HL-60/S4 treated with retinoic acid at 250 ng/mL for 4 days and 3 days (cell line): ENCODE results near the gene FBXL7.

Experiments used
- in situ Hi-C: fragments of 300-500 bp; cut with MboI; formaldehyde crosslinking; loops from 2 replicates; pipeline ENCODE4 v1.7.0; 2022; ENCODE audit warnings: low sequenced_read_pairs

Gene FBXL7

DNA sequence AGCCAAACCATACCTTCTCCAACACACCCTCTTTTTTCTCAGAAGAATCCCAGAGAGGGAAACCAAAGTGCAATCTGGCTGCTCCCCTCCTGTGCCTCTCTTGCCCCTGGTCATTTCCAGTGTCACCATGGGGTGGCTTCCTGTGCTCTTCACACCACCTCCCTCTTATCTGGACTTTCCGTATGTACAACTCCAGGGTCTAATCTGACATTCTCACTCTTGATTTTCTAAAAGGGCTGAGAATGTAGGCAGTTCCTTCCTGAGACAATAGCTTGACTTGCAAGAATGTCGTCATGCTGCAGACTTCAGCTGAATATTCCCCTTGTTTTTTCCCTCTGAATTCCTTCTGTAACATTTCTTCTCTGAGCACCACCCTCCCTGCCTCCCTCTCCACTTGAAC, 110.2 kb downstream of the FBXL7 start:
- in situ Hi-C loops = no loop called here

DNA sequence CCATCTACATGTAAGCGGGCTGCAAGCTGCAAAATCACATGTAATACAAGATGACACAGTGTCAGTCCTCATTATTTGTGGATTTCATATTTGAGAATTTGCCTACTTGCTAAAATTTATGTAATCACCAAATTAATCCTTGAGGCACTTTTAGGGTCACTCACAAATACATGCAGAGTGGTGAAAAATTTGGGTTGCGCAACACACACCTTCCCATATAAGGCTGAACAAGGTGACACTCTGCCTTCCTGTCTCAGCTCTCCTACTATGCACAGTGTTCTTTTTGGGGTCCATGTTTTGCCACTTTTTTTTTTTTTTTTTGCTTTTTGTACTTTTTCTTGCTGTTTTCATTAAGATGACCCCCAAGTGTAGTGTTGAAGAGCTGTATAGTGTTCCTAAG, 111.0 kb downstream of the FBXL7 start:
- in situ Hi-C loops = no loop called here

DNA sequence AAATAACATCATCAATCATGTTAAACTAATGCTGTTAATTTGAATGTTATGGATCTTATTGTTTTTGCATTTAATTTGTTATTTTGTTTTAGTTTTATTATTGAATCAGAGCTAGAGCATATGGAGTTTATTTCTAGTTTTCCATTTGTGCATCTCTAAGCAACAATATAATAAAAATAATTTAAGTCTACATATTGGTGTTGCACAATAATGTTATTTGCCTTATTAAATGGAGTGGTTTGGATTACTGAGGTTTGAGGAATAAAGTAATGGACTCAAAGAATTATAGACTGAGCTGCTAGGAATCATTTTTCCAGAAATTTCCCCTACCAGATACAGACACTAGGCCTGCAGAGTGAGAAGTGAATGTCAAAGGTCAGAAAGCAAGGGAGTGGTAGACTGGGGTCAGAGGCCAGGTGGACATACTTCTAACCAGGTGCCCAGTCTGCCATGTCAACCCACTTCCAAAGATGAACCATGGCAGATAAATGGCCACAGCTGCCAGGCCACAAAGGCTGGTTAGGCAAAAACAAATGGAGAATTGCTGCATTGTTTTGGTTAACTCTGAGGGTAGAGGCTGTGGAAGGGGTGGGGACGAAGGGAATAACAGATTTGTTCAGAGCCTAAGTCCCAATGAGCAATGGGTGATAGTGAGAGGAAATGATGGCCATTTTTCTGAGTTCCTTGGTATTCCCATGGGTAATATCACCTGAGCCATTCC, 113.1 kb downstream of the FBXL7 start:
- in situ Hi-C loops = no loop called here

DNA sequence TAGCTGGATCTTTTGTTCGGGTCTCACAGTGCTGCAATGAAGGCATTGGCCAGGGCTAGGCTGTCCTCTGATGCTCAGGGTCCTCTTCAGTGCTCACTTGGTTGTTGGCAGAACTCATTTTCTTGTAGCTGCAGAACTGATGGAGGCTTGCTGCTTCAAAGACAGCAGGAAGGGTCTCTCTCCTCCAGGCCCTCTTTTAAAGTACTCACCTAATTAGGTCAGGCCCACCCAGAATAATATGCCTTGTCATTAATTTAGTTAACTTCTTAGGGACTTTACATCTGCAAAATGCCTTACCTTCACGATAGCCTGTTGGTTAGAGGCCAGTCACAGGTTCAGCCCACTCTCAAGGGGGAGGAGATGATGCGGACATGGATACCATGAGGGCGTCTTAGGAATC, 114.7 kb downstream of the FBXL7 start:
- in situ Hi-C loops = no loop called here

DNA sequence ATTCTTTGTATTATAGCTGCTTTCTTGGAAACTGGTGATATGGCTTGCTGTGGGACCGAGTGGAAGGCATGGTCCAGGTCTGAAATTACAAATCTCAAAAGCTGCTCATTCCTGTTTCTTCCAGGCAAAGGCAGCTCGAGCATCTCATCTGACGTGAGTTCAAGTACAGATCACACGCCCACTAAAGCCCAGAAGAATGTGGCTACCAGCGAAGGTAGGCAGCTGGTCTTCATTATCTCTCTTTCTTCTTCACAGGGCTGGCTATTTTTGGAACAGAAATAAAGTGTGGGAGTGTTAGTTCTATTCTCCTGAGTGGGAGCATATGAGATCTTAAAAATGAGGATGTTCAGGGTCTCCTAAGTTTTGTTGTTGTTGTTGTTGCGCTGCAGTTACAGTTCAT, 115.9 kb downstream of the FBXL7 start:
- in situ Hi-C loops = no loop called here

DNA sequence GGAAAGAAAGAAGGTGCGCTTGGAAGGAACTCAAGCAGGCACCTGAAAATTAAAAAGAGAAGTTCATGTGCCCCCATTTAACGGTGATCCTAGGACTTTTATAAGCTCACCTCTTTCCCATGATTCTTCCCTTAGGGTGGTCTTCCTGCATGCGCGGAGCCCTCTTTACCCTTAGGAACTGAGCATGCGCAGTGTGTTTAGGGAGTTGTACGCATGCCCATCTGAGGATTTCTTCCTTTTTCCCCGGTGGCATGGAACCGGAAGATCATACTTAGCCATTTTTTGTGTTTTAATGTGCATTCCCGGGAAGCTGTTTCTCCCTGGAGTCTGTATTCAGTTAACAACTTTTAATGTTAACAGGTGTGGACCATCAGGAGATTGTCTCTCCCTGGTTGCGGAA, 119.0 kb downstream of the FBXL7 start:
- in situ Hi-C loops = no loop called here

DNA sequence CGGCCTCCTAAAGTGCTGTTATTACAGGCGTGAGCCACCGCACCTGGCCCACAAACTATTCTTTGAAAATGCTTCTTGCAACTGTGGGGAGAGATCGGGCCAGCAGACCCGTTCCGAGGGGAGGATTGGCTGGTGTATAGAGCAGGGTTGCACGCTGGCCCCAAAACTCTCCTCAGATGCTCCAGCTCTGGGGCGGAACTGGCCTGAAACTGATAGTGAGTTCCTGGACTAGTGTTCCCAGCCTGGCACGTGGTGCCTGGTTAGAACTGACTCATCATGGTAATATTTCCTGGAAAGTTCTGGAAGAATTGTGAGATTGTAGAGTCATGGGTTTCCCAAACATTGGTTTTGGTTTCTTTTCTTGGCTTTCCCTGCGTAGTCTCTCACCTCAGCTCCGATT, 120.5 kb downstream of the FBXL7 start:
- in situ Hi-C loops = no loop called here

DNA sequence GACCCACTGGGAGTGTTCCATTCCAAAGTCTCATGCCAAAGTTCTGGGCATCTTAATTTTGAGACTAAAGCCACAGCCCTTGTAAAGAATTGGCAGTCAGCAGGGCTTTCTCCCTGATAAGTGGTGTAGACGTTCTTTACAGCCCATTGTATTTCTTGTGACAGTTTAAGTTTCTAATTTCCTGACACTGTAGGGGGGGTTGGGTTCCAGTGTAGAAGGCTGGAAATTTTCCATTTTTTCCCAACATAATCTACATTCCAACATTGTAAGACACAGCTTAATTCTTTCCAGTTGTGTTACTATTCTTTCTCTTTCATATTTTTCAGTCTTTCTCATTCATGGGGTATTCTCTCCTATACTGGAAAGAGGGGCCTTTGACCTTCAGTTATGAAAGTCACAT, 121.1 kb downstream of the FBXL7 start:
- in situ Hi-C loops = no loop called here

DNA sequence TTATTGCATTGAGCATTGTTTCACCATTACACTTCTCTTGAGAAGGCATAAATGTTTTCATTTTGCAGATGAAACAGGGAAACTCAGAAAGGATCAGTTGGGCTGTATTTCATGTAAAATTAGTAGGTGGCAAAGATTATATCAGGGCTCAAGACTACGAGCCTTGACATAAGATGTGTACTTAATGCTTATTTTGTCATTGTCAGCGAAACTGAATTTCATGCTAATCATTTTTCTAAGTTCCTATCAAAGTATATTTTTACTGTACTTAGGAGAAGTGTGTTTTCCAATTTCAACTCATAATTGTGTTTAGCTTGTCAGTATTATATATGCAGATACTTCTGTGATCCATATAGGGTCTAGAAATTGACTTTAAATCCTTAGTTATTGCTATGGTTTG, 123.8 kb downstream of the FBXL7 start:
- in situ Hi-C loops = no loop called here

DNA sequence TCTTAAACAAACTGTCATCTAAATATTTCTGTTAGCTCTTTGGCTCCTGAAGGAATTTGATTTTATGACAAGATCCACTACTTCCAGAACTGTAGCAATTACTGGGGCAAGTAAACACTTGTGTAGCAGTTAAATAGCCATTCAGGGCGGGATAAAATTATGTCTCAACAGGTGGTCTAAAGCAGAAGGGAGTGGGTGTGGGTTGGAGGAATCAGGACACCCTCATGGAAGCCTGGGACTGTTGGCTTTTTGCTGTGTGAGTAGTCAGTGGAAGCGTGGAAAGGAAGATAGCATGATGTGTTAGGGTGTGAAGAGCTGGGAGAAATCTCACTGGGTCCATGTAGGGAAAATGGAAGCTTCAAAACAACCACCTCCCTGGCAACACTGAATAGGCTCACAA, 127.1 kb downstream of the FBXL7 start:
- in situ Hi-C loops = no loop called here

DNA sequence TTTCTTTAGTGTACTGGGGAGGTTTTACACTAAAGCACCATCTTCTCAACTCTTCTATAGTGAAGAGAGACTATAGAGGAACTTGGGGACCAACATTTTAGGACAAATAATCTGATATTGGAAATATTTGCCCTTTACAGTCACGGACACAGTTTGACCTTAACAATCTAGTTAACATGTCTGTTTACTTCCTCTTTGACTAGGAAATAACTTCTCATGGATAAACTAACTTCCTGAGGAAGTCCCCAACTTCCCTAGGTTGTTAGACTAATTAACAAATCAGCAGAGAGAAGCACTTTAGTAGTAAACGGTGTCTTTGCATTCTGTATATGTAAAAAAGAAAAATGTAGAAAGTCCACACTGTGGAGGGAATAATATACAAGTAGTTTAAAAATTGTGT, 127.7 kb downstream of the FBXL7 start:
- in situ Hi-C loops = no loop called here

DNA sequence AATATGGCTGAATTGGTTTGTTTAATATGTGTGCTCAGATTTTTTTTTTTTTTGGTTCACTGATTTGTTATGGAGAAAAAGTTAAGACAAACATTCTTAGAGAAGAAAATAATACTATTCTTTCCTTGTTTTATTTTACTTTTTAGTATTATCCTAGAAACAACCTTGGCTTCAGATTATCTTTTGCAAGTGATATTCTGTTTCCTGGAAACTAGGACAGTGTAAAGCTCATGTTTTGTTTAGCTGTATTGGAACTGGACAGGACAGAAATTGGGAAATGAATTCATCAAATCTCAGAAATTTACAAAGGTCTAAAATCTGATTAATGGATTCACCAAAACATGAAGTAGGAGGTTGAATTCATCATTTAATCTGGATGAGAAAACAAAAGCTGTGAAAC, 130.5 kb downstream of the FBXL7 start:
- in situ Hi-C loops = no loop called here

DNA sequence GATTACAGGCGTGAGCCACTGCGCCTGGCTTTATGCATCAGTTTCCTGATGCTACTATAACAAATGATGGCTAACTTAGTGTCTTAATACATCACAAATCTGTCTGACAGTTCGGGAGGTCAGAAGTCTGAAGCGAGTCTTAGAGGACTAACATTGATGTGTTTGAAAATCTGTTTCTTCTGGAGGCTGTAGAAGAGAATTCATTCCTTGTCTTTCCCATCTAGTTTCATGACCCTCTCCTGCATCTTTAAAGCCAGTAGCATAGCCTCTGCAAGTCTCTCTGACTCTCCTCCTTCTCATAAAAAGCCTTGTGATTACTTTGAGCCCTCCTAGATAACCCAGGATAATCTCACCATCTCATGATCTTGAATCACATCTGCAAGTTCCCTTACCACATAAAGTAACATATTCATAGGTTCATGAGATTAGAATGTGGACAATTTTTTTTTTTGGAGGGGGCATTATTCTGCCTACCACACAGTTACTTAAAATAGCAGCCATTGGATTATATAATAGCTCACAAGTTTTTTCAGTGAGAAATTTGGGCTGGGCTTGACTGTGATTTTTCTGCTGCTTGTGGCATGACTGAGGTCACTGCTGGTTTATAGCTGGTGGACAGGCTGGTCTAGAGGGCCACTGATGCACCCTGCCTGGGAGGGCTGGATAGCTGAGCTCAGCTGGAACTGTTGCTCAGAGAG, 134.8 kb downstream of the FBXL7 start:
- in situ Hi-C loops = no loop called here

DNA sequence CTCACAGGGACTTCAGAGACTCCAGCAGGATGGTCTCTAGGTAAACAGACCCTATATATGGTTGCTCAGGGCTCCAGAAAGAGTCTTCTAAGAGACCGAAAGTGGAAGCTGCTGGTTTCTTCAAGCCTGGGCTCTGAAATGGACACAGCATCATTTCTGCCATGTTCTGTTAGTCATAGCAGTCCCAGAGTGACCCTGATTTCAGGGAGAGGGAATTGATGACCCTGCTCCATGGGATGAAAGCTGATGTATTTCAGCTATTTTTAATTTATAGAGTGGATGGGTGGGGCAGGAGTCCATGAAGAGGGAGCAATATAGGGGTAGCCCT, 135.3 kb downstream of the FBXL7 start:
- in situ Hi-C loops = no loop called here

DNA sequence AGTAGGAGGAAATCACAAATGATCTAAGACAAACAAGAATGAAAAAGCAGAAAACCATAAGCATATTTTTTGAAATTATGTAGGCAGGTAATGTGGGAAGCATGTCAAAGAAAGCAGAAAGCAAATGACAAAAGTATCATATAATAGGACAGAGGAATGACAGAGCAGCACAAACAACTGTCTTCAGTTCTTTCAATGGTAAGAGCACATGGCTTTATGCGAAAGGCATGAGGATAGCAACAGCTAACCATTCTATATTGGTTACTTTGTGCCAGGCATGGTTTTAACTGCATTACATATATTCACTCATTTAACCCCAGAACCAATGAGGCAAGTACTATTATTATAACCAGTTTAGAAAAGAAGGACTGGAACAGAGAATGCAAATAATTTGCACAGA, 137.4 kb downstream of the FBXL7 start:
- in situ Hi-C loops = no loop called here

DNA sequence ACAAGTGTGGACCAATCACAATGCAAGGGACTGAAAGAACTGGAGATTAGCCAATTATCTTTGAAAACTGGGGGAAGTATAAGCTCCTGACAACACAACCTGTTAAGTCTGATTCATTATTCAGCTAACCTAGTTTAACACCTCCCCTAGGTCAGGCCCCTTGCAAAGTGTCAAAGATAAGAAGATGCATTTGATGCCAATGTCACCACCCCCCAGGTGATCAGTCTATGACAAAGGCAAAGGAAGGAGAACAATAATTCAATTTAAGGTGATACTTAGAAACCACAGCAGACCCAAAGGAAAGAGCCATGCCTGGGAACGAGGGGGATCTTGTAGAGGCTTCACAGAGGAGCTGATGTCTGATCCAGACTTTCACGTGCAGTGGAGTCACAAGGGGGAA, 137.9 kb downstream of the FBXL7 start:
- in situ Hi-C loops = no loop called here

DNA sequence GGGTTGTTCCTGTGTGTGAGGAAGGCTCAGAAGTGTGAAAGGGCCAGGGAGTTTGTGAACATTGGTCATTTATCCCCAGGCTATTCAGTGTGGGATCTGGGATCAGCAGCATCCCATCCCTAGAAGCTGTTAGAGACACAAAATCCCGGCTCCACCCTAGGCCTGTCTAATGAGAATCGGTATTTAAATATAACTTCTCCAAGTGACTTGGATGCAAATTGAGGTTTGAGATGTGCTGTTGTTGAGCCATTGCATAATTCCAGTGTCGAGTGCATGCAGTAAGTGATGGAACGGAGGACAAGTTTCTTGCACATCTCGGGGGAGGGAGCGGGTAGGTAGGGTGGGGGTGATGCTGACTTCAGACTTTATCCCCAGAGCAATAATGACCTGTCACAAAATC, 138.3 kb downstream of the FBXL7 start:
- in situ Hi-C loops = no loop called here

DNA sequence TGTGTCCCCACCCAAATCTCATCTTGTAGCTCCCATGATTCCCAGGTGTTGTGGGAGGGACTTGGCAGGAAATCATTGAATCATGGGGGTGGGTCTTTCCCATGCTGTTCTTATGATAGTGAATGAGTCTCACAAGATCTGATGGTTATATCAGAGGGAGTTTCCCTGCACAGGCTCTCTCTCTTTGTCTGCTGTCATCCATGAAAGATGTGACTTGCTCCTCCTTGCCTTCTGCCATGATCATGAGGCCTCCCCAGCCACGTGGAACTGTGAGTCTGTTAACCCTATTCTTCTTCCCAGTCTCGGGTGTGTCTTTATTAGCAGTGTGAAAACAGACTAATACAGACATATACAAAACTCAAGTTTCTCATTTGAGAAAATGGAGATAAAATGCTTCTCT, 139.3 kb downstream of the FBXL7 start:
- in situ Hi-C loops = no loop called here

DNA sequence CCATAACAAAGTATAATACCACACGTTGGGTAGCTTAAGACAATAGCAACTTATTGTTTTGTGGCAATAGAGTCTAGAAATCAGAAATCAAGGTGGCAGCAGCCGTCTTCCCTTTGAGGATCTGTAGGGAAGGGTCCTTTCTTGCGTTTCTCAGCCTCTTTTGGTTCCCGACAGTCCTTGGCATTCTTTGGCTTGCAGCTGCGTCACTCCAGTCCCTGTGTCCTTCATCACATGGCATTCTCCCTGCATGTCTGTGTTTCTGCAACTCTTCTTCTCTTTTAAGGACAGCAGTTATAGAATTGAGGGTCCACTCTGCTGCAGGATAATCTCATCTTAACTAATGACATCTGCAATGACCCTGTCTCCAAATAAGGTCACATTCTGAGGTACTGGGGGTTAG, 140.1 kb downstream of the FBXL7 start:
- in situ Hi-C loops = no loop called here

DNA sequence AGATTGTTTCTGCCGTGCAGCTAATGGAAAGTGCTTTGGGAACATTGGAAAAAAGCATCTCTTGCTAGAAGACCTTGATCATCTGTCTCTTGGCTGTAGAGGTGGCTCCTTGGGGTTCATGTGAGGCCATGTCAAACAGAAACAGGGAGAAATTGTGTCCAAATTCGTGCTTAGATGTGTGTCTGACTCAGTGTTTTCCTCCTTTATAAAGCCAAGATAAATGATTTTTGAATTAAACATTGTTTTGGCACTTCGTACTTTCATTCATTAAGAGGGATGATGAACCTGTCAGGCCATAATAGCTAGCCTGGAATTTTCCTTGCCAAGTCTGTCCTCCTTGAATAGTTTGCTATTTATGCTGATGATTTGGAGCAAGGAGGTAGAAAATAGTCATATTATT, 143.8 kb downstream of the FBXL7 start:
- in situ Hi-C loops = no loop called here

DNA sequence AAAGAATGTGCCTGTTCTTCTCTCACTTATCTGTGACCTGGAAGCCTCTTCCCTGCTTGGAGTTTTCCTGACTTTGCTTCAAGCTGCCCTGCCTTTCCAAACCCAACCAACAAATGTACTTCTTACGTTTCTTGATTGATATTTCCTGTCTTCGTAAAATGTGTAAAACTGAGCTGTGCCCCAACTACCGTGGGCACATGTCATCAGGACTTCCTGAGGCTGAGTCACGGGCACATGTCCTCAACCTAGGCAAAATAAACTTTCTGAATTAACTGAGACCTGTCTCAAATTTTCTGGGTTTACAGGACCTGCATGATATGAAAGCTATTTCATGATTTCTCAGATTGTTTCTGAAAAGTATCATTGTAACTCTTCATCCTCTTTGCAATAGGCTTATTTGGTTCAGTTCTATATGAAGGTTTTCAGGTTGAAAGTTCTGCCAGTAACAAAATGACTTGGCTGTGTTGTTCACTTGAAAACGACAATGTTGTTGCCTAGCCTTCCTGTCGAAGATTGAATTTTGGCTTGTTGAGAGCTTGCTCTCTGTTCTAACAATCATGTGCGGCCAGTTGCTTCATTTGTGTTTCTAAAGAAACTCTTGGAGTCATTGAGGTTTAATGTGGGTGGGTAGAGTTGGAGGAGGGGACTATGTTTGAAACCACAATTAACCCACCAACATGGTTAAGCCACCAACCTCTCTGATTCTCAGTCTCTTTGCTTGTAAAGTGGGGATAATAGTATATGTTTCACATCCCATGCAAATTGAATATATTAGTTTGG, 145.6 kb downstream of the FBXL7 start:
- in situ Hi-C loops = no loop called here

DNA sequence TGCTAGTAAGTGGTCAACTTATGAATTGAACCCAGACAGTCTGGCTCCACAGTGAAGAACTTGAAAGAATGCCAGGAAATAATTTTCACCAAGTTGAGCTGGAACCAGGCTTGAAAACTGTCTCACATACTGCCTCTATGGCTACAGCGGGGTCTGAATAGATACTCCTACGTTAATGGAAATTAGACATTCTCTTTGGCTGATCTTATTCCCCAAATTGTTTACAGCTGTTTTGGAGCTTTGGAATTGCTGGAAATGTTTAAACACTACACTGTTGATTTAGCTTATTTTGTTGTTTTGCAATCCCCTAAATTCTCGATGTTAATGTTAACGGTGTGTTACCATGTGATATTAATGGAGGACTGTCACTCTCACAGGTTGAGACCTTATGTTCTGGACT, 146.4 kb downstream of the FBXL7 start:
- in situ Hi-C loops = no loop called here
